GM12864 (cell line): ENCODE measurements around the gene DTX3.

Experiments used
- DNase-seq: peaks from one replicate; pipeline ENCODE4 v3.0.0-alpha.2; 2011; ENCODE audit warnings: low read depth
- H3K4me3 ChIP-seq: 2 replicates; pipeline ENCODE4 v1.5.1; 2011; ENCODE audit warnings: mild to moderate bottlenecking, low read depth, low read length, control low read depth
- CTCF ChIP-seq: IDR thresholded peaks from 2 replicates; pipeline ENCODE4 v1.5.1; 2011; ENCODE audit warnings: low read depth, mild to moderate bottlenecking, moderate library complexity, low read length, control low read depth, inconsistent platforms; ENCODE audit errors: missing control alignments

The DTX3 gene

GRCh38 chr12:57606821-57607220 is 2.2 kb downstream of the DTX3 start:
- TF ChIP-seq CTCF: no peak
- no peak overlapping the region for H3K4me3 ChIP-seq
- no peak for DNase-seq

GRCh38 chr12:57607958-57608663 is 3.5 kb downstream of the DTX3 start:
- no peak for TF ChIP-seq CTCF
- no peak overlapping the region for H3K4me3 ChIP-seq
- DNase-seq: no peak

GRCh38 chr12:57609101-57609780 is 4.6 kb downstream of the DTX3 start:
- no peak for TF ChIP-seq CTCF
- no peak overlapping the region for H3K4me3 ChIP-seq
- DNase-seq: no peak

- DNase-seq: no peak
- TF ChIP-seq CTCF: no peak
- H3K4me3 ChIP-seq: no peak overlapping the region
These were observed 5.3 kb downstream of the DTX3 start for GRCh38 chr12:57609781-57610553.

GRCh38 chr12:57610554-57611107 is 6.0 kb downstream of the DTX3 start:
- no peak for DNase-seq
- TF ChIP-seq CTCF: no peak
- no peak overlapping the region for H3K4me3 ChIP-seq

- no peak for TF ChIP-seq CTCF
- DNase-seq: no peak
- peak within 1 kb of the TSS; percentile 46 for H3K4me3 ChIP-seq
These were observed 6.6 kb downstream of the DTX3 start, which contains the start of gene ARHGEF25 for GRCh38 chr12:57611108-57611826. Gene ARHGEF25, plus strand, starts transcription at chr12:57611435. Its CDS starts 460 bp downstream, at chr12:57611895.
